Right atrium auricular region (tissue), 2 donors: Measurements from ENCODE around the gene SMIM1. TPM values are rescaled to one million over a fixed set of nuclear protein-coding genes. Genes with fewer than 3 reads are reported as not detected.

Source experiments
- DNase-seq: peaks from one replicate; pipeline ENCODE4 v3.0.0-alpha.2; 2019; ENCODE audit warnings: low spot score
- H3K27ac ChIP-seq, 2 donors: fragments of 200-600 bp; sonication (generic); 1 replicate in 1 of 2; 2 replicates in 1 of 2; pipeline ENCODE4 v1.5.1; 2016 to 2019
- H3K27me3 ChIP-seq, 2 donors: fragments of 200-600 bp; sonication (generic); one replicate each; pipeline versions ENCODE4 v1.5.1 to v1.6.0; 2017 to 2019
- H3K36me3 ChIP-seq: fragments of 200-600 bp; sonication (generic); one replicate; pipeline ENCODE4 v1.5.1; 2016
- H3K4me1 ChIP-seq, 2 donors: fragments of 200-600 bp; sonication (generic); one replicate each; pipeline versions ENCODE4 v1.5.1 to v1.6.0; 2017 to 2019
- H3K4me3 ChIP-seq, 2 donors: fragments of 200-600 bp; sonication (generic); 1 replicate in 1 of 2; 2 replicates in 1 of 2; pipeline ENCODE4 v1.5.1; 2017 to 2019; ENCODE audit warnings: mild to moderate bottlenecking in 1 of 2, moderate library complexity in 1 of 2
- H3K9me3 ChIP-seq, 2 donors: fragments of 200-600 bp; sonication (generic); one replicate each; pipeline ENCODE4 v1.5.1; 2019
- CTCF ChIP-seq, 2 donors: fragments of 200-600 bp; sonication (generic); IDR thresholded peaks; one replicate each; pipeline ENCODE4 v1.5.1; 2019; ENCODE audit warnings: antibody characterized with exemption in 2 of 2
- total RNA-seq, 2 donors: library from RNA; depleted of rRNA; stranded (reverse); fragments of >200 nt; gene quantifications; one replicate each; pipeline ENCODE4 v1.1.0, GENCODE V29; 2016

Gene SMIM1
- total RNA-seq, 2 donors from 2014 or later = 40.4 to 54.6 TPM

- H3K36me3 ChIP-seq = no peaks in the 10 kb centered on the region
- no peak for TF ChIP-seq CTCF (IDR thresholded peaks at IDR 0.05)
Observed at GRCh38 chr1:3727825-3728776, 44.4 kb upstream of the SMIM1 start.

GRCh38 chr1:3729594-3730542 is 42.7 kb upstream of the SMIM1 start:
- Histone ChIP-seq H3K4me3 (no peak overlapping the region), H3K9me3 (no peaks in the 10 kb centered on the region), H3K4me1 (peaks cover 0 to 24% of the 10 kb centered on the region in 2 donors), H3K27ac (no peak overlapping the region), H3K36me3 (no peaks in the 10 kb centered on the region), H3K27me3 (no peaks in the 10 kb centered on the region)
- no peak for DNase-seq
- TF ChIP-seq CTCF (IDR thresholded peaks at IDR 0.05) = no peak

More at GRCh38 chr1:3727825-3728776, 44.4 kb upstream of the SMIM1 start:
- peaks cover 0 to 18% of the 10 kb centered on the region in 2 donors for H3K4me1 ChIP-seq
- no peak for DNase-seq
- H3K27me3 ChIP-seq = no peaks in the 10 kb centered on the region
- H3K9me3 ChIP-seq = no peaks in the 10 kb centered on the region
- no peak overlapping the region for H3K4me3 ChIP-seq
- no peak overlapping the region for H3K27ac ChIP-seq

- no peaks in the 10 kb centered on the region for H3K9me3 ChIP-seq
- no peak overlapping the region for H3K27ac ChIP-seq
- no peak for DNase-seq
- no peak for TF ChIP-seq CTCF (IDR thresholded peaks at IDR 0.05)
- peaks cover 0 to 24% of the 10 kb centered on the region in 2 donors for H3K4me1 ChIP-seq
- H3K27me3 ChIP-seq = no peaks in the 10 kb centered on the region
- H3K36me3 ChIP-seq = no peaks in the 10 kb centered on the region
- H3K4me3 ChIP-seq = no peak overlapping the region
Observed at GRCh38 chr1:3730543-3731247, 41.9 kb upstream of the SMIM1 start.

- Histone ChIP-seq H3K27ac (no peak overlapping the region), H3K4me1 (peaks cover 0 to 24% of the 10 kb centered on the region in 2 donors), H3K36me3 (peaks cover 3% of the 10 kb centered on the region), H3K27me3 (no peaks in the 10 kb centered on the region), H3K4me3 (no peak overlapping the region), H3K9me3 (no peaks in the 10 kb centered on the region)
- DNase-seq = no peak
- no peak for TF ChIP-seq CTCF (IDR thresholded peaks at IDR 0.05)
Observed at GRCh38 chr1:3731583-3732433, 40.7 kb upstream of the SMIM1 start.
